H1 (cell line): Measurements from ENCODE around the gene DLG1.

Source experiments
- BRCA1 ChIP-seq: IDR thresholded peaks from 2 replicates; pipeline ENCODE4 v1.6.1; 2012; ENCODE audit warnings: low read depth, low read length, improper control_type of control experiment
- HDAC6 ChIP-seq: IDR thresholded peaks from one replicate; pipeline ENCODE4 v1.7.1; 2012; ENCODE audit warnings: low read depth, mild to moderate bottlenecking, inconsistent platforms, low read length, moderate library complexity
- TF ChIP-seq, protein P1 (sequence below), 3 experiments: IDR thresholded peaks; 1 replicate in 2 of 3; 2 replicates in 1 of 3; pipeline versions ENCODE4 v1.5.1 to v1.6.1; 2011; ENCODE audit warnings: low read length in 3 of 3, mild to moderate bottlenecking in 3 of 3, inconsistent platforms in 2 of 3, low read depth in 1 of 3, moderate library complexity in 1 of 3; ENCODE audit not compliant: insufficient read depth in 1 of 3; ENCODE audit errors: control extremely low read depth in 1 of 3

DNA sequence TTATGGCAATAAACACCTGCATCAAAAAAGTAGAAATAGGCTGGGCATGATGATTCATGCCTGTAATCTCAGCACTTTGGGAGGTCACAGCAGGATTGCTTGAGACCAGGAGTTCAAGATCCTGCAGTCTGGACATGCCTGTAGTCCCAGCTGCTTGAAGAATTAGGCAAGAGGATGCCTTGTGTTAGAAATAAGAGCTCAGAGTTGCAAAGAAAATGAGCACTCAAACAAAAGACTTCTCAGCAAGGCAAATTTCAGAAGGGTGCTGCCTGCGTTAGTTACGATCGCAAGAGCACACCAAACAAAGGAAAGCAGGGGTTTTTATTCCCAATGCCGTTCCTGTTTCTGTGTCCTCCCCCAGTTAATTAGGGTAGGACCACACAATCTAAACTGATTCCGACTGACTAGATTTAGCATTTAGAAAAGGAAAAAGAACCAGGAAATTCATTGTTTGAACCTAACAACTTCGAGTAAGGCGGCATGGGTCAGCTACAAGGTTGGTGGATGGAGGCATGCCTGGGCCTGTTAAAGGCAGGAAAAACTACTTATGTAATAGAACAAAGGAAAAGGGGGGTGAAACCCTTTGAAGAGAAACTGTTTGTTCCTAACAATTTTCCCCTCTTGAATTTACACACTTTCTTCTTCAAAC is 55.5 kb downstream of the DLG1 start:
- TF ChIP-seq, protein P1, sequence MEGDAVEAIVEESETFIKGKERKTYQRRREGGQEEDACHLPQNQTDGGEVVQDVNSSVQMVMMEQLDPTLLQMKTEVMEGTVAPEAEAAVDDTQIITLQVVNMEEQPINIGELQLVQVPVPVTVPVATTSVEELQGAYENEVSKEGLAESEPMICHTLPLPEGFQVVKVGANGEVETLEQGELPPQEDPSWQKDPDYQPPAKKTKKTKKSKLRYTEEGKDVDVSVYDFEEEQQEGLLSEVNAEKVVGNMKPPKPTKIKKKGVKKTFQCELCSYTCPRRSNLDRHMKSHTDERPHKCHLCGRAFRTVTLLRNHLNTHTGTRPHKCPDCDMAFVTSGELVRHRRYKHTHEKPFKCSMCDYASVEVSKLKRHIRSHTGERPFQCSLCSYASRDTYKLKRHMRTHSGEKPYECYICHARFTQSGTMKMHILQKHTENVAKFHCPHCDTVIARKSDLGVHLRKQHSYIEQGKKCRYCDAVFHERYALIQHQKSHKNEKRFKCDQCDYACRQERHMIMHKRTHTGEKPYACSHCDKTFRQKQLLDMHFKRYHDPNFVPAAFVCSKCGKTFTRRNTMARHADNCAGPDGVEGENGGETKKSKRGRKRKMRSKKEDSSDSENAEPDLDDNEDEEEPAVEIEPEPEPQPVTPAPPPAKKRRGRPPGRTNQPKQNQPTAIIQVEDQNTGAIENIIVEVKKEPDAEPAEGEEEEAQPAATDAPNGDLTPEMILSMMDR (IDR thresholded peaks at IDR 0.05; ENCODE audit: control extremely low read depth in 1 of 3, insufficient read depth in 1 of 3, low read depth in 1 of 3, low read length in 3 of 3): no peak
- no peak for TF ChIP-seq HDAC6
- TF ChIP-seq BRCA1: no peak
